NCI-H1048 (cell line): Measurements from ENCODE around the gene SREBF2.
"Not testable (repeated sequence)": the region's sequence is repeated elsewhere in the genome, so short reads cannot be mapped to it uniquely, and the experiment has no call there.

Experiments
- DNase-seq: peaks from one replicate; lab custom pipeline; 2025; lab: John Stamatoyannopoulos, UW

SREBF2 gene

GRCh38 chr22:41821471-41822316, 11.2 kb upstream of the SREBF2 start:
- DNase-seq, result no peak

DNA sequence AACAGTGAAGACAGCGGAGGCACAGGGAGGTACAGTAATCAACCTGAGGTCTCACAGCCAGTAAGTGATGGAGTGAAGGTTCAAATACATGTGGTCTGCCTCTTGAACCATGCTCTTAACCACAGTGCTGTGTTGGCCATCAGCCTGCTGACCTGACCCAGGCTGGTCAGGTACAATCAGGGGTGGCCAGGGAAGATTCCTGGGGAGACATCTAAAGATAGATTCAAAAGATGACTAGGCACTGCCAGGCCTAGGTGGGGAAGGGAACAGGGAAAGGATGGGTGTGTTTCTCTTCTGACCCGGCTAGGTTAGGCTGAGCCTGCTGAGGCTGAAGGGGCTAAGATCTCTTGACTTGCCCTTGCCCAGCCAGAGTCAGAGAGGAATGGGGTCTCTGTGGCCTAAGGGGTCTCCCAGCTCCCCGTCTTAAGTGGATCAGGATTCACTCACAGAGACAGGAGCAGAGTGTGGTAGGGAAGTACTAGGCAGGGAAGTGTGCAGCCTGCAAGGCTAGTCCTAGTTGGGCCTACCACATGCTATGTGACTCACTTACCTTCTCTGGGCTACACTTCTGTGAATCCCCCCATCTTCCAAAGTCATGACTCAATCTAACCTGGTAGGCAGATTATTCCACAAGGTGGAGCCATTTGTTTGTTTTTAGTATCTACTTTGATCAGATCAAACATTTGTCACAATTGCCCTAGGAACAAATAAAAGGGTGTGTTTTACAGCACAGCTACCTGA, 10.4 kb upstream of the SREBF2 start:
- DNase-seq, result no peak

GRCh38 chr22:41823797-41824196, 9.1 kb upstream of the SREBF2 start:
- no peak for DNase-seq

DNA sequence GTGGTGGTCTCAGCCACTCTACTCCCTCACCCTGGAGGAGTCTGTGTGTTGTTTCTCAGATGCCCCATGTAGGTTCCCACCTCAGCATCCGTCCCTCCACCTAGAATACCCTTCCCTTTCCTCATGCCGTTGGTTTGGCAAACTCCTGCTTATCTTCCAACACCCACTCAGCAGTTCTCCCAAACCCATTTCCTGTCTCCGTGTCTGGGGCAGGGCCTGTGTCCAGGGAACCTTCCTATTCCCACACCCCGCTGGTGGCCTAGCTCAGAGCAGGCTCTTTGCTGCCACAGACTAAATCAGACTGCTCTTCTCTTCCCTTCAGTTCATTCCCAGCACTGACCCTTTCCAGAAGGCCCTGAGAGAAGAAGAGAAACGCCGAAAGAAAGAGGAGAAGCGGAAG, 7.5 kb upstream of the SREBF2 start:
- no peak for DNase-seq

- DNase-seq, result no peak
Observed at GRCh38 chr22:41826021-41826420, 6.9 kb upstream of the SREBF2 start.

GRCh38 chr22:41826430-41827383, 6.2 kb upstream of the SREBF2 start:
- no peak for DNase-seq

- DNase-seq, result no peak
Observed at GRCh38 chr22:41827671-41828070, 5.2 kb upstream of the SREBF2 start.

DNA sequence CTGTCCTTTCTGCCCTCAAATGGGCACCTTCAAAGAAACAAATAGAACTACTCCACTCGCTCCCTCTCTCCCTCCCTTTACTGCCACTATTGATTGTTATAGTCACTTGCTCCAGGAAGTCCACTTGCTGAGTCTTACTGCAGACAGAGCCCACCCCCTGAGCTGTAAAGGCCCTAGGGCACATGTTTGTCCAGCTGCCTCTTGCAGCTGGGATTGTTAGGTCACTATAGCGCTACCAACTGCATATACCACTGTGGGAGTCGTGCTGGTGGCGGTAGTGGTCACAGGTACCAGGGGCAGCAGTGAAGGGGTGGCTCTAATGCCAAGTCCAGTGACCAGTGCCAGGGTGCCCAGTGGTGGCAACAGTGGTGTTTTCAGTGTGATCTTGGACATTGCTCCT, 4.4 kb upstream of the SREBF2 start:
- no peak for DNase-seq

- DNase-seq, result no peak
Observed at GRCh38 chr22:41830174-41830573, 2.7 kb upstream of the SREBF2 start.

DNA sequence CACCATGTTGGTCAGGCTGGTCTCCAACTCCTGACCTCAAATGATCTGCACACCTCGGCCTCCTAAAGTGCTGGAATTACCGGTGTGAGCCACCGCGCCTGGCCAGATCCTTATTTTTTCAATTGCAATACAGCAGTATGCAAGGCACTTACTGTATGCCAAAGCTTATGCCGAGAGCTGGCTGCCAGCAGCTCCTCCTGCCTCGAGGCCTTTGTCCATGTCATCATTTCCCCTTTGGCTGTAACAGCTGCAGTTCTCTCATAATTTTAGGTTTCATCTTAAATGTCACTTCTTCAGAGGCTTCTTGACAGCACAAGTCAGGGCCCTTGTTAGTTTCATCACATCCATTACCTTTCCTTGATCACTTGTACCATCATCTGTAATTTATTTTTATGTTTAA, 1.5 kb upstream of the SREBF2 start:
- no peak for DNase-seq

DNA sequence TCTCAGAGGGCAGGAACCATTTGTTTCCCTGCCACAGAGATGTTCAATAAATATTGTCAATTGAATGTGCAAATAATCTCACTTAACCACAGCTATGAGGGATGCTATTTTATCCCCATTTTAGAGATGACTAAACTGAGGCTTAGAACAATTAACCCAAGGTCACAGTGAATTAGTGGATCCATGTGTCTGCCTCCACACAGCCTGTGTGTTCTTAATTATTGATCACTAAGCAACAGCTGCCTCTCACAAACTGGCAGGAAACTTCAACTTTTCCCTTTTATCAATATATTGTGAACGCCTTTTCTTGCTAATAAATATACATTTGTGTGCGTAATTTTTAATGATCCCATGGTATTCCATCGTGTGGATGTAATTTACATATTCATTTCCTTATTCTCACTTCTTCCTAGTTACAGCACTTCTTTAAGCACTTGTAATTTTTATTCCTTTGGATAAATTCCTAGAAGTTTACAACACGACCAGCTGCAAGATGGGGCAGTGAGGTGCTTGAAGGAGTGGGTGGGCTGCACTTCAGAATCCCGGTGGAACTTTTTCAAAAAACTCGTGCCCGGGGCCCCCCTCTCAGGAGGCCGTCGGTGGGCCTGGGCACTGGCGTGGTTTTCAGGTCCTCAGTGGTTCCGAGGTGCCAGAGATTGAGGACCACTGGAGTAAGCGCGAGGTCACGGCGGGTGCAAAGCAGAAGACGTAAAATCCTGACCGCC, 915 bp upstream of the SREBF2 start:
- DNase-seq, result no peak

DNA sequence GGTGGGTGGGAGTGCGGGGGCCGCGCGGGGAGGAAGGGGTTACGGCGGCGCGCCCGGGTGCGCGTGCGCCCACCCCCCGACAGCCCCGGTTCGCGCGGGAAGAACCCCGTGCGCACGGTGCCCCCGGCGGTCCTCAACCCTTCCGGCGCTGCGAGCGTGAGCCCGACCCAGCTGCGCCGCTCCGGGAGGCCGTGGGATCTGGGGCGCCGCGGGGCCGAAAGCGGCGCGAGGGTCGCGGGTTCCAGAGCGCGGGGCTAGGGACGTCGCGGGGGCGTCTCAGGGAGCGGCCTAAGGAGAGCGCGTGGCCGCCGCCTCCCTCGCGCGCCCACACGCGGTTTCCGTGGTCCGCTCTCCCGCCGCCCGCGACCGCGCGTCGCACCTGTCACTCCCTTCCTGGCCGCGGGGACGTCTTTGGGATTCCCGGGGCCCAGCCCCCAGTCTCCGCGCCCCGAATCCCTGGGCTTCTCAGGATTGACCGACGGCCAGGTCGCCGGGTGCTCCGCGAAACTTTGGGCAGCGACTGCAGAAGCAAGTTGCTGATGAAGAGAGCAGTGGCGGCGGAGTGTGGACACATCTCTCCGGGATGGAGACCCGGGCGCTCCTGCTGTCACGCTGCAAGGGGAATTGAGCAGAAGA, 582 bp downstream of the SREBF2 start:
- no peak for DNase-seq

DNA sequence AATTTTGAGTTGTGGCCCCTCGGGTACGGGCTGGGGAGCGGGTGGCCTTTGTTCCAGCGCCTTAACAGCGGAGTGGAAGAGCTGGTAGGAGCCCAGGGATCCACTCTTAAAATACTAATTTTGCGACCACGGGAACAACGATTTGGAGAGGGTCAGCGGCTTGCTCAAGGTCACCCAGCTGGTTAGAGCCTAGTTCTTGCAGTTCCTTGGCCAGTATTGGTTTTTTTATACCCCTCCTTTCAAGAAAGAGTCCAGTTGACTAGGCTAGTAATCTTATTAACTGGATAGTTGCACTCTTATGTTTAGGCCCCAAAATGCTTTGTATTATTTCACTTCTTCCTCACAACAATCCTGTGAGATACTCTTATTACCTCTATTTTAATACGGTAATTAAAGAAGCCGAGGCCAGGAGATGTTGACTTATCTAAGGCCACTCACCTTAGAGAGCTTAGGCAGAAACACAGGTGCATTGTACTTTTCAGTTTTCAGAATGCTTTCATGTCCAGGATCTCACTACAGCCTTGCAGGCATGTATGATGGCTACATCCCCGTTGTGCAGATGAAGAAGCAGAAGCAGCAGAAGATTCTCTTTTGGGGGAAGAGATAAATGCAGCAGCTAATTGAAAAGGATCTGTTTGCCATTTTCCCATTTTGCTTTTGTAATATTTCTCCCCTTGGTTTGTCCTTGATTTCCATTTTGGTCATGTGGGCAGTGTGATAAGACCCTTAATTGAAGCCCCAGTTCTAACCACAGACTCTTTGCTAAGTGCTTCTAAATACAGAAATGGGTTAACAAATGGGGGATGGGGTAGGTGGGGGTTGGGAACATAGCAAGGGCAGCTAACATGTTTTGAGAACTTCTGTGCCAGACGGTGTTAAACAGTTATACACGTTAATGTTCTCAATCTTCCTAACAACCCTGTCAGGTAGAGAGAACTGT, 1.4 kb downstream of the SREBF2 start:
- no peak for DNase-seq

GRCh38 chr22:41835462-41835861, 2.6 kb downstream of the SREBF2 start:
- not testable (repeated sequence) for DNase-seq

GRCh38 chr22:41836551-41836950, 3.6 kb downstream of the SREBF2 start:
- no peak for DNase-seq

DNA sequence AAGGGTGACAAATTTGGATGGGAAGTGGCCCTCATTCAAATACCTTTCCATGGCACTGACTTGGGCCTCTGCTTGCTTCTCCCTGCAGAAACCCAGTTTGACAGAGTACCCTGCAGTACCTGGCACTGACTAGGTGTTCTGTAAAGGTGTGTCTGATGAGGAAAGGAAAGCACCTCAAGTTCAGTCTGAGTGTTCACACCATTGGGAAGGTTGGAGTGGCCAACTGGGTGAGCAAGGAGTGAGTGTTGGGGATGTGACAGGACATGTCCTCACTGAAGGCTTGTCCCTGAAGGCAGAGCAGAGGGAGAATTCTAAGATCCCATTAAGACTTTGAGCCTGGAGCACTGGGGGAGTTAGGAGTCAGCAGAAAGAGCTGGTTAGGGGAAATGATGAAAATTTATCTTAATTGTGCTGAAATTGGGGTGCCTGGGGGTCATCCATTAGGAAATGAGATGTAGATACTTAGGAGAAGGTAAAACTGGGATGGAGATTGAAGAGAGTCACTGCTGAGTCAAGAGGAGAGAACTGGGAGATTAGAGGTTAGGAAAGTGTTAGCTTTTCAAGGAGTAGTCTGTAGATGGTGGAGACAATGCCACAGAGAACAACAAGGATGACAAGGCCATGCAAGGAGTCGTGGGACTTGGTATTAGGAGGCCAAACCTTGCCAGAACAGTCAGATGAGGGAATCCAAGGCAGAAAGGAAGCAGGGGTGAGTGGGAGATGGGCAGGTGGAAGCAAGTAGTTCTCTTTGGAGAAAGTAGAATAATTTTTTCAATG, 6.1 kb downstream of the SREBF2 start:
- no peak for DNase-seq

GRCh38 chr22:41840216-41840615, 7.3 kb downstream of the SREBF2 start:
- DNase-seq, result no peak

DNA sequence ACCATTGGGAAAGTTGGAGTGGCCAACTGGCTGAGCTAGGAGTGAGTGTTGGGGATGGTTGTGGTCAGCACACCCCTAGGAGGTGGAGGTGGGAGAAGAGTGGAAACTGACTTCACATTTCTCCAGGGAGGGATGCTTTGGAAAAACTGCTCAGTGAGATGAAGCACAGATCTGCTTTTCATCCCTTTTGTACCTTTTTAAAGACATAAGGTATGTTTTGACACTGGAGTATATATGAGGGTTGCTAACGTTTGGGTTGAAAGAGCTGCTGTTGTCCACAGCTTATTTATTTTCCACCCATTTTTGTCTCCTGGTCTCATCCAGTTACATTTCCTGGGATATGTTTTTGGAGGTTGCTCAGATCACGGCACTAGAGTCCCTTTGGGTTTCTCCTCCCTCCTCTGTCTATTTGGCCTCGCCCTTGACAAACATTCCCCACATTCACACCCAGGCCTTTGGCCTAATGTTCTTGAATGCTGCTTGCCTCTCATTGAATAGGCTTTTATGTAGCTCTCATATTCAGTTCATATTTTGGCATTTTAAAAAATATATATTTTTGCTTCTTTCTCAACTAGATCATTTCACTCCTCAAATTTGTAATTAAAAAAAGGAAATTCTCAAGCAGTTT, 8.3 kb downstream of the SREBF2 start:
- no peak for DNase-seq
